OCI-LY1 (cell line): ENCODE results near the gene MRGPRE.

ENCODE experiments used
- CTCF ChIP-seq: fragments of 200-600 bp; sonication (generic), shearing (Covaris generic); IDR thresholded peaks from 2 replicates; pipeline ENCODE4 v1.5.1; 2017; ENCODE audit warnings: mild to moderate bottlenecking, antibody characterized with exemption, low read length, moderate library complexity, mixed read lengths
- EZH2 ChIP-seq: fragments of 200-600 bp; sonication (generic), shearing (Covaris generic); IDR thresholded peaks from 2 replicates; pipeline ENCODE4 v1.8.0; 2017; ENCODE audit warnings: borderline replicate concordance, mixed run types, mild to moderate bottlenecking, antibody characterized with exemption, low read length, moderate library complexity, mixed read lengths

GRCh38 chr11:3180869-3181268, 51.3 kb downstream of the MRGPRE start:
- no peak for TF ChIP-seq CTCF
- TF ChIP-seq EZH2, result no peak
